ENCODE measurements around the gene CNPPD1.
A peak's percentile ranks its signal among the peaks of the same experiment; 100 is the strongest.

The CNPPD1 gene

GRCh38 chr2:219167997-219168396 lies 8.7 kb downstream of the CNPPD1 start:
- Histone ChIP-seq H3K36me3 (ENCODE audit: control insufficient read depth, insufficient read depth, low read length) (peaks cover 7% of the 10 kb centered on the region; the same call in 1 of the 2 replicates), H3K27me3 (ENCODE audit: control insufficient read depth, insufficient read depth, low read length) (no peaks in the 10 kb centered on the region), H3K9ac (ENCODE audit: low read length) (no peak overlapping the region), H3K4me1 (ENCODE audit: control insufficient read depth, insufficient read depth, low read length) (peaks cover 3% of the 10 kb centered on the region; the same call in 1 of the 2 replicates), H3K4me3 (ENCODE audit: low read depth, low read length) (no peak overlapping the region), H3K27ac (ENCODE audit: low read depth, low read length) (no peak overlapping the region), H3K9me3 (ENCODE audit: control insufficient read depth, insufficient read depth, low read depth, low read length) (no peaks in the 10 kb centered on the region)

- Histone ChIP-seq H3K27ac (ENCODE audit: low read depth, low read length) (no peak overlapping the region), H3K9me3 (ENCODE audit: control insufficient read depth, insufficient read depth, low read depth, low read length) (no peaks in the 10 kb centered on the region), H3K4me3 (ENCODE audit: low read depth, low read length) (no peak overlapping the region), H3K27me3 (ENCODE audit: control insufficient read depth, insufficient read depth, low read length) (peaks cover 15% of the 10 kb centered on the region), H3K4me1 (ENCODE audit: control insufficient read depth, insufficient read depth, low read length) (peaks cover 4% of the 10 kb centered on the region; the same call in 1 of the 2 replicates), H3K9ac (ENCODE audit: low read length) (no peak overlapping the region), H3K36me3 (ENCODE audit: control insufficient read depth, insufficient read depth, low read length) (no peaks in the 10 kb centered on the region)
Measured at GRCh38 chr2:219165058-219165911, 11.4 kb downstream of the CNPPD1 start.

GRCh38 chr2:219163156-219163555 lies 13.6 kb downstream of the CNPPD1 start:
- Histone ChIP-seq H3K36me3 (ENCODE audit: control insufficient read depth, insufficient read depth, low read length) (no peaks in the 10 kb centered on the region), H3K4me3 (ENCODE audit: low read depth, low read length) (no peak overlapping the region), H3K27me3 (ENCODE audit: control insufficient read depth, insufficient read depth, low read length) (peaks cover 15% of the 10 kb centered on the region), H3K9me3 (ENCODE audit: control insufficient read depth, insufficient read depth, low read depth, low read length) (no peaks in the 10 kb centered on the region), H3K9ac (ENCODE audit: low read length) (no peak overlapping the region), H3K27ac (ENCODE audit: low read depth, low read length) (no peak overlapping the region), H3K4me1 (ENCODE audit: control insufficient read depth, insufficient read depth, low read length) (peaks cover 4% of the 10 kb centered on the region; the same call in 1 of the 2 replicates)

- Histone ChIP-seq H3K36me3 (ENCODE audit: control insufficient read depth, insufficient read depth, low read length) (no peaks in the 10 kb centered on the region), H3K27ac (ENCODE audit: low read depth, low read length) (no peak overlapping the region), H3K9me3 (ENCODE audit: control insufficient read depth, insufficient read depth, low read depth, low read length) (no peaks in the 10 kb centered on the region), H3K4me1 (ENCODE audit: control insufficient read depth, insufficient read depth, low read length) (peaks cover 12% of the 10 kb centered on the region; the same call in 1 of the 2 replicates), H3K27me3 (ENCODE audit: control insufficient read depth, insufficient read depth, low read length) (peaks cover 15% of the 10 kb centered on the region), H3K9ac (ENCODE audit: low read length) (peak overlapping the region; percentile 19), H3K4me3 (ENCODE audit: low read depth, low read length) (peak overlapping the region; percentile 84)
Measured at GRCh38 chr2:219161097-219161496, 15.6 kb downstream of the CNPPD1 start.

- Histone ChIP-seq H3K36me3 (ENCODE audit: control insufficient read depth, insufficient read depth, low read length) (no peaks in the 10 kb centered on the region), H3K9me3 (ENCODE audit: control insufficient read depth, insufficient read depth, low read depth, low read length) (no peaks in the 10 kb centered on the region), H3K27ac (ENCODE audit: low read depth, low read length) (0 out of 2 replicates have a peak within 1 kb of the TSS, but pooled peaks have one; percentile 38), H3K4me1 (ENCODE audit: control insufficient read depth, insufficient read depth, low read length) (peaks cover 12% of the 10 kb centered on the region; the same call in 1 of the 2 replicates), H3K4me3 (ENCODE audit: low read depth, low read length) (peak within 1 kb of the TSS; percentile 84), H3K9ac (ENCODE audit: low read length) (peak within 1 kb of the TSS; percentile 90), H3K27me3 (ENCODE audit: control insufficient read depth, insufficient read depth, low read length) (peaks cover 15% of the 10 kb centered on the region)
Measured at GRCh38 chr2:219160186-219161017, 16.3 kb downstream of the CNPPD1 start, which contains the start of gene NHEJ1. NHEJ1 (minus strand) TSS chr2:219160815; CDS start chr2:219158362, 2,453 bp downstream.

- Histone ChIP-seq H3K27ac (ENCODE audit: low read depth, low read length) (no peak overlapping the region), H3K4me3 (ENCODE audit: low read depth, low read length) (peak overlapping the region; percentile 84), H3K36me3 (ENCODE audit: control insufficient read depth, insufficient read depth, low read length) (no peaks in the 10 kb centered on the region), H3K4me1 (ENCODE audit: control insufficient read depth, insufficient read depth, low read length) (peaks cover 12% of the 10 kb centered on the region; the same call in 1 of the 2 replicates), H3K9ac (ENCODE audit: low read length) (peak overlapping the region; percentile 29), H3K27me3 (ENCODE audit: control insufficient read depth, insufficient read depth, low read length) (peaks cover 15% of the 10 kb centered on the region), H3K9me3 (ENCODE audit: control insufficient read depth, insufficient read depth, low read depth, low read length) (no peaks in the 10 kb centered on the region)
Measured at GRCh38 chr2:219159771-219160185, 16.9 kb downstream of the CNPPD1 start.

GRCh38 chr2:219158586-219158985 lies 18.1 kb downstream of the CNPPD1 start:
- Histone ChIP-seq H3K4me1 (ENCODE audit: control insufficient read depth, insufficient read depth, low read length) (peaks cover 12% of the 10 kb centered on the region; the same call in 1 of the 2 replicates), H3K9ac (ENCODE audit: low read length) (no peak overlapping the region), H3K4me3 (ENCODE audit: low read depth, low read length) (no peak overlapping the region), H3K9me3 (ENCODE audit: control insufficient read depth, insufficient read depth, low read depth, low read length) (no peaks in the 10 kb centered on the region), H3K27me3 (ENCODE audit: control insufficient read depth, insufficient read depth, low read length) (peaks cover 15% of the 10 kb centered on the region), H3K27ac (ENCODE audit: low read depth, low read length) (no peak overlapping the region), H3K36me3 (ENCODE audit: control insufficient read depth, insufficient read depth, low read length) (no peaks in the 10 kb centered on the region)

GRCh38 chr2:219158025-219158424 lies 18.7 kb downstream of the CNPPD1 start:
- H3K27ac ChIP-seq (ENCODE audit: low read depth, low read length), result no peak overlapping the region
- H3K4me1 ChIP-seq (ENCODE audit: control insufficient read depth, insufficient read depth, low read length), result peaks cover 12% of the 10 kb centered on the region; the same call in 1 of the 2 replicates
- no peak overlapping the region for H3K4me3 ChIP-seq (ENCODE audit: low read depth, low read length)
- H3K9ac ChIP-seq (ENCODE audit: low read length), result no peak overlapping the region
- no peaks in the 10 kb centered on the region for H3K9me3 ChIP-seq (ENCODE audit: control insufficient read depth, insufficient read depth, low read depth, low read length)
- no peaks in the 10 kb centered on the region for H3K36me3 ChIP-seq (ENCODE audit: control insufficient read depth, insufficient read depth, low read length)
- H3K27me3 ChIP-seq (ENCODE audit: control insufficient read depth, insufficient read depth, low read length), result peaks cover 15% of the 10 kb centered on the region

- peaks cover 11% of the 10 kb centered on the region for H3K27me3 ChIP-seq (ENCODE audit: control insufficient read depth, insufficient read depth, low read length)
- no peak overlapping the region for H3K9ac ChIP-seq (ENCODE audit: low read length)
- H3K4me3 ChIP-seq (ENCODE audit: low read depth, low read length), result no peak overlapping the region
- H3K36me3 ChIP-seq (ENCODE audit: control insufficient read depth, insufficient read depth, low read length), result no peaks in the 10 kb centered on the region
- H3K4me1 ChIP-seq (ENCODE audit: control insufficient read depth, insufficient read depth, low read length), result peaks cover 12% of the 10 kb centered on the region; the same call in 1 of the 2 replicates
- no peaks in the 10 kb centered on the region for H3K9me3 ChIP-seq (ENCODE audit: control insufficient read depth, insufficient read depth, low read depth, low read length)
- no peak overlapping the region for H3K27ac ChIP-seq (ENCODE audit: low read depth, low read length)
Measured at GRCh38 chr2:219157396-219157795, 19.3 kb downstream of the CNPPD1 start.

GRCh38 chr2:219155054-219155644 lies 21.6 kb downstream of the CNPPD1 start:
- Histone ChIP-seq H3K27ac (ENCODE audit: low read depth, low read length) (no peak overlapping the region), H3K9ac (ENCODE audit: low read length) (no peak overlapping the region), H3K4me1 (ENCODE audit: control insufficient read depth, insufficient read depth, low read length) (peaks cover 8% of the 10 kb centered on the region; the same call in 1 of the 2 replicates), H3K4me3 (ENCODE audit: low read depth, low read length) (no peak overlapping the region), H3K27me3 (ENCODE audit: control insufficient read depth, insufficient read depth, low read length) (no peaks in the 10 kb centered on the region), H3K9me3 (ENCODE audit: control insufficient read depth, insufficient read depth, low read depth, low read length) (no peaks in the 10 kb centered on the region), H3K36me3 (ENCODE audit: control insufficient read depth, insufficient read depth, low read length) (no peaks in the 10 kb centered on the region)

Measured in HUES6 (cell line).